Measurements from ENCODE around the gene TNFAIP2. TPM values are rescaled to one million over a fixed set of nuclear protein-coding genes. Genes with fewer than 3 reads are reported as not detected.

TNFAIP2 gene
- total and polyA plus RNA-seq, 9 donors, result 7.1 to 258 (median 27.4) TPM

- DNase-seq, result peak in 1 of 5 donors; percentile 21
- TF ChIP-seq CTCF (IDR thresholded peaks at IDR 0.05), result no peak
- Histone ChIP-seq H3K36me3 (no peaks in the 10 kb centered on the region), H3K4me1 (ENCODE audit: insufficient read depth) (peaks cover 2% of the 10 kb centered on the region), H3K27me3 (no peaks in the 10 kb centered on the region), H3K27ac (no peak overlapping the region), H3K9me3 (no peaks in the 10 kb centered on the region), H3K4me3 (no peak overlapping the region)
- 79 to 86% (median 84%) methylated on average over 21 to 24 of the region's 24 CpGs for WGBS, 3 donors
- intact Hi-C loops (cut with DNase I), result no loop called here
These were observed 37.9 kb upstream of the TNFAIP2 start for GRCh38 chr14:103085106-103086091.

- intact Hi-C loops (cut with DNase I), result no loop called here
- Histone ChIP-seq H3K9me3 (no peaks in the 10 kb centered on the region), H3K4me1 (ENCODE audit: insufficient read depth) (peaks cover 7% of the 10 kb centered on the region), H3K27me3 (no peaks in the 10 kb centered on the region), H3K4me3 (no peak overlapping the region), H3K36me3 (no peaks in the 10 kb centered on the region), H3K27ac (no peak overlapping the region)
- no peak for DNase-seq
- TF ChIP-seq POLR2A (IDR thresholded peaks at IDR 0.05) (no peak), EP300 (IDR thresholded peaks at IDR 0.05) (no peak), CTCF (IDR thresholded peaks at IDR 0.05) (no peak)
- 57 to 63% (median 63%) methylated on average over 8 of the region's 8 CpGs for WGBS, 3 donors
These were observed 36.4 kb upstream of the TNFAIP2 start for GRCh38 chr14:103086771-103087342.

GRCh38 chr14:103087343-103087835 is 35.9 kb upstream of the TNFAIP2 start:
- no peaks in the 10 kb centered on the region for H3K27me3 ChIP-seq
- no peak overlapping the region for H3K4me3 ChIP-seq
- no peak overlapping the region for H3K27ac ChIP-seq
- H3K36me3 ChIP-seq, result no peaks in the 10 kb centered on the region
- no peaks in the 10 kb centered on the region for H3K9me3 ChIP-seq
- WGBS, 3 donors, result 40 to 52% (median 41%) methylated on average over 13 of the region's 13 CpGs
- no peak for DNase-seq
- peaks cover 7% of the 10 kb centered on the region for H3K4me1 ChIP-seq (ENCODE audit: insufficient read depth)
- intact Hi-C loops (cut with DNase I), result no loop called here
- no peak for TF ChIP-seq POLR2A (IDR thresholded peaks at IDR 0.05)
- TF ChIP-seq EP300 (IDR thresholded peaks at IDR 0.05), result no peak
- TF ChIP-seq CTCF (IDR thresholded peaks at IDR 0.05), result no peak

- Histone ChIP-seq H3K27ac (no peak overlapping the region), H3K4me3 (no peak overlapping the region), H3K27me3 (no peaks in the 10 kb centered on the region), H3K4me1 (ENCODE audit: insufficient read depth) (peaks cover 7% of the 10 kb centered on the region), H3K9me3 (no peaks in the 10 kb centered on the region), H3K36me3 (no peaks in the 10 kb centered on the region)
- no peak for TF ChIP-seq CTCF (IDR thresholded peaks at IDR 0.05)
- TF ChIP-seq EP300 (IDR thresholded peaks at IDR 0.05), result no peak
- no peak for TF ChIP-seq POLR2A (IDR thresholded peaks at IDR 0.05)
- WGBS, 3 donors, result 84 to 95% (median 90%) methylated on average over 6 of the region's 6 CpGs
- intact Hi-C loops (cut with DNase I), result no loop called here
- no peak for DNase-seq
These were observed 34.3 kb upstream of the TNFAIP2 start for GRCh38 chr14:103088921-103089320.

Measured in ovary (tissue), 9 donors.